HG02759 (cell line): ENCODE results near the gene ERG28.
"Not testable (repeated sequence)": the region's sequence is repeated elsewhere in the genome, so short reads cannot be mapped to it uniquely, and the experiment has no call there.

ENCODE experiments used
- ATAC-seq: cut with Tn5 transposase; IDR thresholded peaks from one replicate; pipeline ENCODE4 v1.9.1; 2021; ENCODE audit warnings: mild to moderate bottlenecking, moderate library complexity; ENCODE audit not compliant: unreplicated experiment

The ERG28 gene, protein sequence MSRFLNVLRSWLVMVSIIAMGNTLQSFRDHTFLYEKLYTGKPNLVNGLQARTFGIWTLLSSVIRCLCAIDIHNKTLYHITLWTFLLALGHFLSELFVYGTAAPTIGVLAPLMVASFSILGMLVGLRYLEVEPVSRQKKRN

DNA sequence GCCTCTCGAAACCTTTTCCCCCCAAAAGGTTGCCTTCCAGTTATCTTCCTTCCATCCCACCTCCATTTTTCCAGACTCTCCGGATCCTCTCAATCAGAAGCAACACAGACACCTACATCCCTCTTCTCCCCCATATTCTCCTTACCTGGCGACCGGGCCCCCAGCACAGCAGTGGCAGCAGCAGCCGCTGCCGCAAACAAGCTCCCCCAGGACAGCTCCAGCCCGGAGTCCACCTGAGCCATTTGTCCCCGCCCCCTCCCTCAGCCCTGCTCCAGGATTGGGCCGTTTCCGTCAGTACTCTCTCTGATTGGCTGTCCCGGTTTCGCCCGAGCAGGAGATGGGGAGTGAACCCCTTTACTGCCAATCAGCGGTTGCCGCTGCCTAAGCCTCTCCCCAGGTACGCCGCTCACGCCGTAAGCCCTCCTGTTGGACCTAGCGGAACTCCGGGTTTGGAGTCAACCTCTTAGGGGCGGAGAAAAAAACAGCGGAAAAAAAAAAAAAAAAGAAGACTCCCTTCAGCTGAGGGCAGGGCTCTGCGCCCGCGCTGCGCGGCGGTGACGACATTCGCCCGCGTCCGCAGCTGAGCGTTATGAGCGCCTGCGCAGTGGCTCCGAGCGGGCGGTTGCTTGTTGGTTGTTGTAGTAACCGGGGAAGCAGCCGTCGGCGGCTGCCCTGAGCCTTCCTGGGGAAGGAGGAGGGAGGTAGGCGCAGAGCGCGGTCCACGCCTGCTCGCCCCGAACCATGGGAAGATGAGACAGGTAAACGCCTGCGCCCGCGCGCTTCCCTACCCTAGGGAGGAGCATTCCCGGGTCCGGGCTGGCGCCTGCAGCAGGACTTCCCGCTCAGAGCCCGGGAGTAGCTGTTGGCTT, at the start of gene ERG28, which contains the start of gene TTLL5:
Gene ERG28, minus strand, starts transcription at position 247 of the 869 bp plus-strand sequence. CDS start 3,374 bp downstream, outside the sequence.
Gene TTLL5, plus strand, starts transcription at position 617 of the 869 bp plus-strand sequence. CDS start 1,904 bp downstream, outside the sequence.
- ATAC-seq: peak; percentile 98

DNA sequence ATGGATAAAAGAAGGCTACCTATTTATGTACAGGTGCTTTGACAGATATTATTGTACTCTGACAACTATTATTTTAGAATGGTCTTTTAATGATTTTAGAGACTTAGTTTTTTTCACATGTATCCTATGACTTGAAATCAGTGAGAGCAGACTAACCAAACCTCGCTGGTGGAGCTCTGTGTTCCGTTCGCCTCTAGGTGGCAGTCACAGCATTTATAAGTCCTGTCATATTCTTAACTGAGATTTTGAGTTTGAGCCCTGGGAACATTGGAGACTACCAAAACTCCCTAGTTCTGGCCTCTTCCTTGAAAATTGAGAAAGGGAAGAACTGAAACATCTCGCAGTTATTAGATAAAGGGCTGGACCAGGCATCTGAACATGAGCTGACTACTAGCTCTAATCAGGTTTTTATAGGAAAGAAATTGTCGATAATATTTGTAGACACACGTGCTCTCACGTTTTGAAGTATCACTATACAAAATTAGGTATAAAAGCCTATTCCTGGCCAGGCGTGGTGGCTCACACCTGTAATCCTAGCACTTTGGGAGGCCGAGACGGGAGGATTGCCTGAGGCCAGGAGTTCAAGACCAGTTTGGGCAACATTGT, 48.6 kb upstream of the ERG28 start:
- no peak for ATAC-seq

DNA sequence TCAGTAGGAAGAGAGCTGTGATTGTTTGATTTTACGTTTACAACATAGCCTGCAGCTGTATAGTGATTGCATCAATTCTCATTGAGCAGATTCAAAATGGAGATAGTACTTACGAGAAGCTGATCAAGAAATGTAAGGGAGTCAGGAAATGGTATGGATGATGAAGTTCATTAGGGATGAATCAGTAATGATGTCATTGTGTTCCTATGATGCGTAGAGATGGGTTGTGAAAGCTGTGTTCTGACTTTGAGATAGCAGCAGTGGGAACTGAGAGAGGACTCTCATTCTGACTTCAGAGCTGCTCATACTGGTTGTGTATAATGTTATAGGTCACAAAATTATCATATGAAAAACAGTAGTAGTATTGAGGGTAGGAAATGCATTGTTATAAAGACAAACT, 44.3 kb upstream of the ERG28 start:
- no peak for ATAC-seq

DNA sequence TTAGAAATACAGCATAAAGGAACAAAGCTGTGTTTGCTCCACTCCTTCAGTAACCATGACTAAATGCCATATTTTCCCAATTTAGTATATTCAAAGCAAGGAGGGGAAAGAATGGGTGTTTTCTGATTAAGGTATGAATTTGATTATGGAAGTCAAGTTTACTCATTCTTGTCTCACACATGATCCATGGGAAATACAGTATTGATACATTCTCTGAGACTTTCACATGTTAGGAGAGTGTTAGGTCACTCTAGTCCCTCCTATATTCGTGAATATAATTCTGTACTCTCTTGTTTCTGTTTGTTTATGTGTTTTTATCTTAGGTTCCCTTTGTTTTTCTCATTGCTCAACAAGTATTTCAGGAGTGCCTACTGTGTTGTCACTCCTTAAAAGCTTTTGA, 42.8 kb upstream of the ERG28 start:
- no peak for ATAC-seq

DNA sequence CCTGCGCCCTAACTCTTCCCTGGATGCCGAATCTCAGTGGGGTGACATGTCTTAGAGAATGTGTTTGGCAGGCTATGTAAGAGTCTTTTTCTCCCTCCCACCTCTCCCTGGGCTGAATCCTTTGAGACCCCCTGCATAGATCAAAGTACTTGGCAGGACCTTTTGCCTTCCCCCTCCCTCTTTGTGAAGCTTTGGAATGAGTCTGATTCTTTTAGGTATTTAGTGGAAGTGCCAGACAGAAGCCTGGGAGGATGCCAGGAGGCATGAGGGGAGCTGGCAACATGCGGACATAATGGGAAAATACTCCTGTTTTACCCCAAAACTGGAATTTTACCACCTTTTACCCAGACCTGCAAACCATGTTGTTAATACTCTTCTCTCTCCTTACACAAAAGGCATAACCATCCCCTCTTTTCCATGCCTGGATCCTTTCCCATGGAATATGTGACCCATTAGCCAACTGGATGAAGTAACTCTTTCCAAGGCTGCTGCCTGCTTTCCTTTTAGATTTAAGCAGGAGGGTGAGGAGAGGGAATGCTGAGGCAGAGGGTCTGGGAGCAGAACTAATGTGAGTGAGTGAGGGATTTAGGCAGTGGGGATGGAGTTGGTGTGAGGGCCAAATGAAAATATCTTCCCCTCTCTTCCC, 42.1 kb upstream of the ERG28 start:
- ATAC-seq: no peak

DNA sequence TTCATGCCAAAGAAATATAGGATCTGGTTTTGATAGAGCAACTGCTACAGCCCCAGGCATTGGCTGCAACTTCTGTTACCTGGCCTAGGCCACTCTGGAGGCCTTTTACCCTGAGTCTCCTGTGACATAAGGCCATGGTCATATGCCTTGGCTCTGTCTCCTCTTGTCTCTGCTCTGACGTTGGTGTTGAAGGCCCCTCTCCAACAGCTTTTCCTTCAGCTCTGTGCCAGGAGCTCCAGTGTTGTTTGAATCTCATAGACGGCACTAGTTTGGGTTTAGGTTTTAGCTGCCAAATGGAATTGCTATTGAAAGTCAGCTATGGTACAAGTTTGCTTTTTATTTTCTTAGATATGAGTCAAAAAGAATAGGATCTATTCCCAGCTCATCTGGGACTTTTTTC, 41.4 kb upstream of the ERG28 start:
- no peak for ATAC-seq

DNA sequence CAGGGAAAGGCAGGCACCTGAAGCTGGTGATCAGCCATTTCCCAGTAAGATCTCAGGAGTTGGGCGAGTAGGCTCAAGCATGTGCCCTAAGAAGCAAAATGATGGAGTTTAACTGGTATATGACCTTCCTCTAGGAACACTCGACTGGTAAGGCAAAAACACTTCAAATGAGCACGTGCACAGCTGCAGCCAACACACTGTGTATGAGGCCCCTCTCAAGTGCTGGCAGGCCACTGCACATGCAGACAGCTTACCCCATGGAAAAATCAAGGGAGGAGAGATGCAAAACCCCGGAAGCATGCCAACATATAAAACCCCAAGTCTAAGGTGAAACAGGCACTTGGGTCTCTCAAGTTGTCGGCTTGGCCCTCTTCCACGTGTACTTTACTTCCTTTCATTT, 39.6 kb upstream of the ERG28 start:
- no peak for ATAC-seq

DNA sequence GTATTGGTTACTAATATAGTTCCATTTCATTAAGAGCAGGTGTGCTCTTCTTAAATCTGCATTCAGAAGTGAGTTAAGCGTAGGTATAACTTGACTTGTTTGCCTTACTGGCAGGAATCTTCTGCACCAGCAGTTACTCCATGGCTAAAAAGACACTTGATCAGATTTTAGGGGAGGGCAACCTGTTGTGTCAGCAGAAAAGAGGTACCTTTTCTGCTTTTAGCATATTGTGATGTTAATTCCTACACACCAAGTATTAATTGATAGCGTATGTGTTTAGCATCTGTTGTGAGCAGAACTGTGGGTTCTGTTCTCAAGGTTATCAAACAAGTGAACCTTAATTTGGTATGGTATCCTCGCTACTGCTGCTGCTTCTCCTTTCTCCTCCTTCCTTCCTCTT, 38.7 kb upstream of the ERG28 start:
- no peak for ATAC-seq

DNA sequence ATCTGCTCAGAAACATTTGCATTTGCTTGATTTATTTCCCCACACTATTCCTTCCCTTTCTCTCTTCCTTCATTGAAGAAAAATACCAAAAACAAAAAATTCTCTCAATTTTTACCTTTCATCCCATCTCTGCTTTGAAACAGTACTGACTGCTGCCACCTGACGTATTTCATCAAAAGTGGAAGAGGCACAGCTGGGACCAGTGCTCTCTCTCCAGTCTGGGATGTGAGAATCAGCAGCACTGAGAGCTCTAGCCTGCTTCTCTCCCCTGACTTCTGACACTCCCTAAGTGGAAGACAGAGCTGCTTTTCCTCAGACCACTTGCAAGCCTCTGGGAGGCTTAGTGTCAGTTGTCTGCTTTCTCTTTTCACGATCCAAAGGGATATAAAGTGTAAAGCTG, 37.2 kb upstream of the ERG28 start:
- no peak for ATAC-seq

DNA sequence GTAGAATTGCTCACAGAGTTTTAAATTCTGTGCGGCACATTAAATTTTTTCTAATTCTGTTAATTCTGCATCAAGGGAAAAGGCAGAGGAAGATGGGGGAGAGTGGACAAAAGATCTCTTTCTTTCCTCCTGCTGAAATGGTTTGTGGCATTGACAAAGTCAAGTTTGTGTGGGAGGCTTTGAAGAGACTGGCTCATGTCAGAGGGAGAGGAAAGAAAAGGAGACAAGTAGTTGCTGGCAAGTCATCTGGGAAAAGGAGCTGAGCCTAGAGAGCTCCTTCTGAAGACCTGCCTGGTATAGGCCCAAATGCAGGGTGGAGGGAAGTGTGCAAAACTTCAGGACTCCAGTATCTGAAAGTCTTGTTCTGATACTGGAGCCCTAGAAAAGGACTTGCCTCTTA, 36.7 kb upstream of the ERG28 start:
- no peak for ATAC-seq

DNA sequence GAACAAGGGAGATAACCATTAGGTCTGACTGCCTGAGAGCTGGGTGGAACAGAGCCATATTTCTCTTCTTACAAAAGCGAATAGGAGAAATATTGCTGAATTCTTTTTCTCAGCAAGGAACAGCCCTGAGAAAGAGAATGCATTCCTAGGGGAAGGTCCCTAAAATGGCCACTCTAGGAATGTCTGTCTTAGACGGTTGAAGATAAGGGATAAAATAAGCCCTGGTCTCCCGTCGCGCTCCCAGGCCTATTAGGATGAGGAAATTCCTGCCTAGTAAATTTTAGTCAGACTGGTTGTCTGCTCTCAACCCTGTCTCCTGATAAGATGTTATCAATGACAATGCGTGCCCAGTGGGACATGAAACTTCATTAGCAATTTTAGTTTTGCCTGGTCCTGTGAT, 34.3 kb upstream of the ERG28 start:
- not testable (repeated sequence) for ATAC-seq

DNA sequence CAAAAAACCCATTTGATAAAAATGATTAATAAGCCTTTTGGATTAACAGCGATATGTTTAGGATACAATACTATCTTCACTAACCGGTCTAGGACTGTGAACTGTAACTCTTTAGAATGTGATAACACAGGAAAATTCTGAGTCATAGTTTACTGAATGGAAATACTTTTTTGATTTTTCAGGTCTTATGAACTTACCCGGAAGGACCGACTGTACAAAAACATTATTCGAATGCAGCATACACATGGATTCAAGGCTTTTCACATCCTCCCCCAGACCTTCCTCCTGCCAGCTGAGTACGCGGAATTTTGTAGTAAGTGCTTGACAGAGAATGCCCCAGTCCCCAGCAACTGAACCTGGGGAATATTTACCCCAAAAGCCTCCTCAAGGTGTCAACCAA, 29.3 kb upstream of the ERG28 start:
- no peak for ATAC-seq

DNA sequence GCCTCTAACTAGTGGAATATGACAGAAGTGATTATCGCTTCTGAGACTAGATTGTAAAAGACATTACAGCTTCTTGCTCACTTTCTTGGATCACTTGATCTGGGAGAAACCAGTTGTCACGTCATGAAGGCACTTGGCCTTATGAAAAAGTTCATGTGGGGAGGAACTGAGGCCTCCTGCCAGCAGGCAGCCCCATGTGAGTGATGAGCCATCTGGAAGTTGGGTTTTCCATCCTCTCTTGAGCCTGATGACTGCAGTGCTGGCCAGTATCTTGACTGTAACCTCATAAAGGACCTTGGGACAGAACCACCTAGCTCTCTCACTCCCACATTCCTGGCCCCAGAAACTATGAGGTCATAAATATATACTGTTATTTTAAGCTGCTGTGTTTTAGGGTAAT, 28.3 kb upstream of the ERG28 start:
- ATAC-seq: no peak

DNA sequence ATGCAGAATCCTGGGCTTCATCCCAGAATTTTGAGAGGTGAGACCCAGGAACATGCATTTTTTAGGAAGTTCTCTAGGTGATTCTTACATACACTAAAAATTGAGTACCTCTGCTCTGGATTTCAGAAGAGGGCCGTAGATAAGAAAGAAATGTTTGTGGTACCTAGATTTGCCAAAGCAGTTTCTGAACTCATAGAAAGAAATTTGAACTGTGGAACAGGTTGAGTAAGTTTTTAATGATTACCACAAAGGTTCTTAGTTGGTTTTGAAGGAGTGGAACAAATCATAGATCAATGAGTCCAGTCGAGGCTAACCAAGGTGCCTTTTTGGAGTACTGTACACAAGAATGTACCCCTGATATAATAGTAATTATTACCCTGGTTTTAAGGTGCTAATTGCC, 25.2 kb upstream of the ERG28 start:
- no peak for ATAC-seq

DNA sequence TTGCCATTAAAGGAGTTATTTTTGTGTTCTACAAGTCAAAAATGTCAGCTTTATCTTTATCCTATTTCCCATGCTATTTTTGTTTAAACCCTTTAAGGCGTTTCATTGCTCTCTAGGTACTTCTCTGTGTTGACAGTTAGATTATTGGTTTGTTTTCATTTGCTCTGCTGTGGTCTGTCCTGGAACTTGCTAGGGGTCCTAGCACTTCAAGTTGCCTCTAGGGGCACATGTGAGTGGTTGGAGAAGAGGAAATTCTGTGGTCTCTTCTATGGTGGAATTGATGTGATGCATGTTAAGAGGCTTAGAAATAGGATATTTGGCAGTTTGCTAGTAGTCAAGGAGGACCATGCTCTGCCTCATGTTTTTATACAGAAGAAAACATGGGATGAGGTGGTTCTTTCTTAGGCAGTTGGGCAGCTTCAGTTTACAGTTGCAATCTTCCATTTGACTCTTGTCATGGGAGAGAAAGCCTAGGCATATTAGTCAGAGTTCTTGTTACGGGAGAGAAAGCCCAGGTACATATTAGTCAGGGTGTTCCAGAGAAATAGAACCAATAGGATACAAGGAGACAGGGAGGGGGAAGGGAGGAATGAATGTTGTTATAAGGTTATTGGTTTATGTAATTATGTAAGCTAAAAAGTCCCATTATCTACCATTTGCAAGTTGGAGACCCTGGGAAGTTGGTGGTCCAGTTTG, 14.7 kb upstream of the ERG28 start:
- no peak for ATAC-seq

DNA sequence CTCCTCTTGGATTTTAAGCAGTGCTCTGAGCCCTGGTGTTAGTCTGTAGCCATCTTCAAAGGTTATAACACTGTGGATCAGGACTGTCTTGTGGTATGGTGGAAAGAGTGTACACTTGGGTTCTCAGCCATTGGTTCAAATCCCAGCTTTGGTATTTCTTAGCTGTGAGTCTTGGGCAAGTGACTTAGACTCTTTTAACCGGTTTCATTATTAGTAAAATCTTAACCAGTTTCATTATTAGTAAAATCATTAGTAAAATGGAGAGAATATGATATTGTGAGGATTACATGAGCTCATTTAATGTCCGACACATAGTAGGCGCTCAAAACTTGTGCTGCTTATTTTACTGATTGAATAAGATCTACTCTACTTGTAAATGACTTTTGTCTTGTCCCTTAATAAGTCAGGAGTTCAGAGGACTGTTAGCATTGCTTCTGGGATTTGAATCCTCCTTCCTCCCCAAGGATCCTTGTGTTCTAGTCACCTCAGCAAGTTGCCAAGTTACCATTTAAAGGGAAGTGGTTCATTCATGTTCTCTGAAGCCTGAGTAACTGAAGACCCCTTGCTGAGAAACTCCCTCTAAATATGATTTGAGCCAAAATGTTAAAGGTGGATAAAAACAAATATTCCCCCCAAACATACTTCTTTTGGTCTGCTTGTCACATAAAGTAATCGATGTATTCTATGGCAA, 12.8 kb upstream of the ERG28 start:
- no peak for ATAC-seq

DNA sequence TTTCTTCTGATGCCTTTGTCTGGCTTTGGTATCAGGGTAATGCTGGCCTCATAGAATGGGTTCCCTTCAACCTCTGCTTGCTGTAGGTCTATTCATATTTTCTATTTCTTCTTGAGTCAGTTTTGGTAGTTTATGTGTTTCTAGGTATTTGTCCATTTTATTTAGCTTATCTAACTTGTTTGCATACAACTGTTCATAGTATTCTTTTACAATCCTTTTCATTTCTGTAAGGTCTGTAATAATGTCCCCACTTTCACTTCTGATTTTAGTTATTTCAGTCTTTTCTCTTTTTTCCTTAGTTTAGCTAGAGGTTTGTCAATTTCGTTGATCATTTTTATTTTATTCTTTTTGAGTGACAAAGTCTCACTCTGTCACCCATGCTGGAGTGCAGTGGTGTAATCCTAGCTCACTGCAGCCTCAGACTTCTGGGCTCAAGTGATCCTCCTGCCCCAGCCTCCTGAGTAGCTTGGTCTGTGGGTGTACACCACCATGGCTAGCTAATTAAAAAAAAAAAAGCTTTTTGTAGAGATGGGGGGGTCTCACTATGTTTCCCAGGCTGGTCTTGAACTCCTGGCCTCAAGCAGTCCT, 12.0 kb upstream of the ERG28 start:
- no peak for ATAC-seq

DNA sequence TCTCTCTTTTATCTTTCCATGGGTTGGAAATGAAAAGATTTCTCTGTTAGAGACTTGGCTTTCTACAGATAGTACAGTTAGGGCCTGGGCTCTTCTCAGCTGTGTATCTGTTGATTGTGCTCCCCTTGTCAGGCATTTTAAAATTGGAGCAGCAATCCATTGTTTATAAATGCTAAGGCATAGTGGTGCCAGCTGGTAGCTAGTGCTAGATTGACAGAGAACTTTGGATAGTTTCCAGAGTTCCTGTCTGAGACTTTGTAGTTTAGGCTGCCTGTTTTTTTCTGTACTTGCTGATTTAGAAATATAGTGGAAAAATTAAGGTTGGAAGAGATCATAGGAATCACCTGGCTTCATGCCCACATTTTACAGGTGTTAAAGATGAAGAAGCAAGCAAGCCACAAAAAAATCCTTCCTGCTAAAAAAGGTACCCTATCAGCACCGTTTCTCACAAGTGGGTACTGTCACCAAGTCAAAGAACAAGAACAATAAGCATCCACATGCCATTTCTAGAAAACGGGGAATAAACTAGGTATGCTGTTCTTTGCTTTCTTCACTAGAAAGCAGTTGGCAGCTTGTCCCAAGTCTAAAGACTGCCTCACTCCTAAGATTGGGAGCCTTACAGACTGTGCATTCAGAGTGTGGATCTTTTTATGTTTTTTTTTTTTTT, 6.6 kb upstream of the ERG28 start:
- no peak for ATAC-seq

DNA sequence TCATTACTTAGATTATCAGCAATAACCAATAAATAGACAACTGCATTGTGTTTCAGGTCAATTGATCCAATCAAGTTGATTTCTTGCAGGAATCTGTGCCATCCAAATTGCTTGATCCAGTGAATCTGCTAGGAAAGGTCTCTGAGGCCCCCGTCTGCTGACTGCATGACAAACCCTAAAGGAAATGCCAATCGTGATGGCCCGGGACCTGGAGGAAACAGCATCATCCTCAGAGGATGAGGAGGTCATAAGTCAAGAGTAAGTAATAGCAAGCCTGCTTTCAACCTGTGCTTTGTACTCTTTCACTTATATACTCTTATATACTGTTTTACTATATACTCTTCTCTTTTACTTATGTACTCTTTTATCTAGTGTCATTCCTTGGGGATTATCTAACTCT, 2.3 kb upstream of the ERG28 start:
- no peak for ATAC-seq

DNA sequence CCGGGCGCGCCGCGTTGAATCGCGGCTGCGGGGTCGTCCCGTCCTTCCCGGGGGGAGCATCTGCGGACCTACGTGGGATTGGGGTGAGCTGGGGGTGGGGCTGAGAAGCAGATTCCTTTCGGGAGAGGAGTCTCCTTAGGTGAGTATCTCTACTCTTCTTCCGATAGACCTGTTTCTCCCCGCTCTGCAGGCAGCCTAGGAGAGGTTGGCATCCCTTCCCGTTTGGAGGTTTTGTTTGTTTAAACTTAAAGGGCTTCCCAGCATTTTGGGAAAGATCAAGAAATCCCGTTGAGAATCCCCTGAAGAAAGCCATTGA, 781 bp upstream of the ERG28 start:
- no peak for ATAC-seq
